Heart left ventricle (tissue), 16 donors: ENCODE measurements around the gene DLX5. TPM values are rescaled to one million over a fixed set of nuclear protein-coding genes. Genes with fewer than 3 reads are reported as not detected.
"Not testable (repeated sequence)": the region's sequence is repeated elsewhere in the genome, so short reads cannot be mapped to it uniquely, and the experiment has no call there.

ENCODE experiments used
- ATAC-seq, 4 donors: fragments of 200-7000 bp; cut with Tn5 transposase; one replicate each; pipeline ENCODE4 v1.9.1; 2020 to 2022; ENCODE audit warnings: moderate library complexity in 4 of 4, mild to moderate bottlenecking in 3 of 4, moderate number of reproducible peaks in 1 of 4
- DNase-seq, 5 donors: peaks; one replicate each; pipeline ENCODE4 v3.0.0-alpha.2; 2020
- H3K27ac ChIP-seq, 12 donors: fragments of 200-600 bp; sonication (generic) in 4 of 12; one replicate each; pipeline versions ENCODE4 v1.5.0 to v1.8.0; 2016 to 2022; ENCODE audit warnings: mild to moderate bottlenecking in 2 of 12
- H3K27me3 ChIP-seq, 9 donors: fragments of 200-600 bp; sonication (generic) in 2 of 9; one replicate each; pipeline versions ENCODE4 v1.5.1 to v1.8.0; 2016 to 2022; ENCODE audit warnings: mild to moderate bottlenecking in 3 of 9
- H3K36me3 ChIP-seq, 9 donors: fragments of 200-600 bp; sonication (generic) in 2 of 9; one replicate each; pipeline versions ENCODE4 v1.5.0 to v1.8.0; 2018 to 2022; ENCODE audit warnings: mild to moderate bottlenecking in 2 of 9
- H3K4me1 ChIP-seq, 12 donors: fragments of 200-600 bp; sonication (generic) in 4 of 12; one replicate each; pipeline versions ENCODE4 v1.5.0 to v1.8.0; 2016 to 2022; ENCODE audit warnings: mild to moderate bottlenecking in 3 of 12
- H3K4me3 ChIP-seq, 12 donors: fragments of 200-600 bp; sonication (generic) in 4 of 12; one replicate each; pipeline versions ENCODE4 v1.5.0 to v1.8.0; 2017 to 2022; ENCODE audit warnings: mild to moderate bottlenecking in 9 of 12, moderate library complexity in 4 of 12
- H3K9me3 ChIP-seq, 12 donors: fragments of 200-600 bp; sonication (generic) in 4 of 12; one replicate each; pipeline versions ENCODE4 v1.5.0 to v1.8.0; 2016 to 2022; ENCODE audit warnings: mild to moderate bottlenecking in 1 of 12
- POLR2A ChIP-seq, 2 donors: fragments of 450-650 bp; IDR thresholded peaks; one replicate each; pipeline ENCODE4 v1.6.1; 2017; ENCODE audit warnings: antibody characterized with exemption in 2 of 2, mild to moderate bottlenecking in 2 of 2, moderate library complexity in 2 of 2
- WGBS, 4 donors: extraction: QIAGEN DNeasy Blood & Tissue Kit in 2 of 4; methylation state at CpG; one replicate each; pipeline versions ENCODE4 v1.1.5 to v1.1.7; 2013 to 2018; 5-methylcytosine and 5-hydroxymethylcytosine counted together
- intact Hi-C, 10 donors: fragments of 100-400 bp; cut with DNase I; formaldehyde crosslinking; loops; one replicate each; pipeline versions ENCODE4 v1.11.1 to v1.14.2; 2022
- polyA plus RNA-seq, 2 donors: library from polyadenylated mRNA; stranded (reverse); fragments of 200-250 nt; gene quantifications; one replicate each; pipeline ENCODE4 v1.2.3, GENCODE V29; 2013
- total RNA-seq, 9 donors: library from RNA; depleted of rRNA in 2 of 9; stranded (reverse); fragments of >200 nt in 2 of 9; fragmentation: NEBNext Ultra II Directional in 3 of 9; extraction: Animal tissue kit (Norgen Biotek cat#: 25700) in 3 of 9; gene quantifications; one replicate each; pipeline versions ENCODE4 v1.1.0 to v1.2.4, GENCODE V29; 2016 to 2023
- TF ChIP-seq, protein P1 (sequence below), 12 donors: fragments of 200-600 bp; sonication (generic) in 4 of 12; IDR thresholded peaks; one replicate each; pipeline versions ENCODE4 v1.5.0 to v1.8.0; 2018 to 2022; ENCODE audit warnings: antibody characterized with exemption in 12 of 12, mild to moderate bottlenecking in 5 of 12
- donor health status: ischemic (EF 13 %, LVEDD 7.1; RV severe dilation, severe dysfunction).
- donor health status: healthy with polysubstance abuse.
- donor health status: DM: no; HTN: yes; CAD: no.
- donor health status: DM: no; HTN: no; CAD: no.
- donor health status: ischemic (EF 25% LVEDD 6.9; RV normal size, moderate dysfunction).
- donor health status: ischemic (EF 25% LVEDD 5.7; RV mildly dilated, moderate dysfunction).
- donor health status: healthy.
- donor health status: DM: yes; HTN: yes; CAD: no.
- donor health status: ischemic (EF 35%, LVEDD 5.7; RV mildly dilated, moderate dysfunction).
- donor health status: nonischemic (EF 11% LVEDD 7.7; RV severe dilation, severe dysfunction).
- donor health status: DM: yes; HTN: yes; CAD: no.
- donor health status: PGD.
- donor health status: ischemic (EF 29% LVEDD 5.4; RV normal size, mild dysfunction).
- donor health status: nonischemic (EF 23%, LVEDD 6.1; RV moderate dilation, normal function).

Gene DLX5
- total and polyA plus RNA-seq, 11 donors = 0.08 to 0.27 (median 0.24) TPM; not detected in 7

DNA sequence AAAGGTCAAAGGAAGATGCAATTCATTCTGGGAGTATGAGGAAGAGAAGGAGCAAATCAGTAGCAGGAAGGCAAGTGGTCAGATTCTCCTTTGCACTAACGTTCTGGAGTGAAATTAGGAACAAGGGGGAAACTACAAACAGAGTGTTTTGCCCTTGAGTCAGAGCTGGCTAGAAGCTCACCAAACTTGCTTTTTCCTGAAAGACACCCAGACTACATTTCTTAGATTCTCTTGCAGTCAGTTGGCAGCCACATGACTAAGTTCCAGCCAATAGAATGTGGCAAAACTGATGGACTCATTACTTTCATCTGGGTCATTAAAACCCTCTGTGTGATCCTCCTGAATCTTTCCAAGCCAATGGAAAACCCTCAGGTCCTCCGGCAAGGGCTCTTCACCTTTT lies 18.6 kb upstream of the DLX5 start:
- DNase-seq = no peak
- TF ChIP-seq POLR2A (IDR thresholded peaks at IDR 0.05) = no peak
- TF ChIP-seq, protein P1, sequence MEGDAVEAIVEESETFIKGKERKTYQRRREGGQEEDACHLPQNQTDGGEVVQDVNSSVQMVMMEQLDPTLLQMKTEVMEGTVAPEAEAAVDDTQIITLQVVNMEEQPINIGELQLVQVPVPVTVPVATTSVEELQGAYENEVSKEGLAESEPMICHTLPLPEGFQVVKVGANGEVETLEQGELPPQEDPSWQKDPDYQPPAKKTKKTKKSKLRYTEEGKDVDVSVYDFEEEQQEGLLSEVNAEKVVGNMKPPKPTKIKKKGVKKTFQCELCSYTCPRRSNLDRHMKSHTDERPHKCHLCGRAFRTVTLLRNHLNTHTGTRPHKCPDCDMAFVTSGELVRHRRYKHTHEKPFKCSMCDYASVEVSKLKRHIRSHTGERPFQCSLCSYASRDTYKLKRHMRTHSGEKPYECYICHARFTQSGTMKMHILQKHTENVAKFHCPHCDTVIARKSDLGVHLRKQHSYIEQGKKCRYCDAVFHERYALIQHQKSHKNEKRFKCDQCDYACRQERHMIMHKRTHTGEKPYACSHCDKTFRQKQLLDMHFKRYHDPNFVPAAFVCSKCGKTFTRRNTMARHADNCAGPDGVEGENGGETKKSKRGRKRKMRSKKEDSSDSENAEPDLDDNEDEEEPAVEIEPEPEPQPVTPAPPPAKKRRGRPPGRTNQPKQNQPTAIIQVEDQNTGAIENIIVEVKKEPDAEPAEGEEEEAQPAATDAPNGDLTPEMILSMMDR (IDR thresholded peaks at IDR 0.05) = no peak
- H3K27me3 ChIP-seq = peaks cover 0 to 51% (median 13%) of the 10 kb centered on the region in 9 donors
- H3K36me3 ChIP-seq = no peaks in the 10 kb centered on the region
- intact Hi-C loops = no loop called here
- no peak for ATAC-seq
- 56 to 70% (median 59%) methylated on average over 2 of the region's 2 CpGs for whole genome bisulfite sequencing, 4 donors
- no peak overlapping the region for H3K4me3 ChIP-seq
- H3K9me3 ChIP-seq = no peaks in the 10 kb centered on the region
- no peak overlapping the region for H3K27ac ChIP-seq
- no peaks in the 10 kb centered on the region for H3K4me1 ChIP-seq

DNA sequence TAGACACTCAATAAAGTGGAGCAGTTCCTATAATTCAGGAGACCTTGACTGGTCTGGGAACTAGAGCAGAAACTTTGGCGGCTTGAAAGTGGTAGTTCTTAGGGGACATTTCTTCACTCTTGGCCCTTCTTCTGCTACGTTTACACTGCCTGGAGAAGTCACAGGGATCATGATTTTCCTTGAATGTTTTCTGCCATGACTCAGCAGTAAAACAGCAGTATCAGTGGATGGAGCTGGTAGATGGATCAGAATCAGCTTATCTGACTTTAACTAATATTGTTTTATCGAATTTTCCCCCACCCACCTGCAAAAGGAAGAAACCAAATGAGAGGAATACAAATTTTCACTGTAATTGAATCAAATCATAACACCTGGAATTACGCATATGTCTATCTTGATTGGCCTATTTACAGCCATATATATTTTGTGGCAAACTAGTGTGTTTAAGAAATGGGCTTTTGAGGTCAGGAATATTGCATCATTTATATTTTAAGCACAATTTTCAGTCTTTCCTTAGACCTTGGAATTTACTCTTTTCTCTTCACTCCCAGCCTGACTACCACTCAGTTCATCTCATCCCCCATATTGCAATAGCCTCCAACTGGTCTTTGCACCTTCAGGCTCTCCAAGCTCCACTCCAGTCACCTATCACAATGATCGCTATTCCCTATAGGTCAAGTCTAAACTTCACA lies 14.9 kb upstream of the DLX5 start:
- Histone ChIP-seq H3K36me3 (no peaks in the 10 kb centered on the region), H3K27me3 (peaks cover 0 to 53% (median 16%) of the 10 kb centered on the region in 9 donors), H3K4me3 (no peak overlapping the region), H3K27ac (no peak overlapping the region), H3K9me3 (no peaks in the 10 kb centered on the region), H3K4me1 (no peaks in the 10 kb centered on the region)
- DNase-seq (no peak), ATAC-seq (no peak)
- TF ChIP-seq, protein P1 (IDR thresholded peaks at IDR 0.05) = no peak
- TF ChIP-seq POLR2A (IDR thresholded peaks at IDR 0.05) = no peak
- 71 to 75% (median 73%) methylated on average over 5 of the region's 5 CpGs for WGBS, 4 donors
- intact Hi-C loops = no loop called here

DNA sequence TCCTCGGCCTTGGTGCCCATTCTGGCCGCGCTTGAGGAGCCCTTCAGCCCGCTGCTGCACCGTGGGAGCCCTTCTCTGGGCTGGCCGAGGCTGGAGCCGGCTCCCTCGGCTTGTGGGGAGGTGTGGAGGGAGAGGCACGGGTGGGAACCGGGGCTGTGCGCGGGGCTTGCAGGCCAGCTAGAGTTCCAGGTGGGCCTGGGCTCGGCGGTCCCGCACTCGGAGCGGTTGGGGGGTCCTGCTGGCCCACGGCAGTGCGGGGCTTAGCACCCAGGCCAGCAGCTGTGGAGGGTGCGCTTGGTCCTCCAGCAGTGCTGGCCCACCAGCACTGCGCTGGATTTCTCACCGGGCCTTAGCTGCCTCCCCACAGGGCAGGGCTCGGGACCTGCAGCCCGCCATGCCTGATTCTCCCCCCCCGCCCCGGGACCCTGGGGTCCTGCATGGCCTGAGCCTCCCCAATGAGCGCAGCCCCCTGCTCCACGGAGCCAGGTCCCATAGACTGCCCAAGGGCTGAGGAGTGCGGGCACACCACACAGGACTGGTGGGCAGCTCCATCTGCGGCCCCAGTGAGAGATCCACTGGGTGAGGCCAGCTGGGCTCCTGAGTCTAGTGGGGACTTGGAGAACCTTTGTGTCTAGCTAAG lies 9.7 kb upstream of the DLX5 start:
- H3K27ac ChIP-seq, H3K4me1 ChIP-seq, H3K4me3 ChIP-seq, intact Hi-C loops, ATAC-seq, H3K36me3 ChIP-seq, H3K9me3 ChIP-seq: not testable (repeated sequence)
- peaks cover 0 to 67% (median 15%) of the 10 kb centered on the region in 9 donors for H3K27me3 ChIP-seq
- DNase-seq = peak in 1 of 5 donors; percentile 50
- 82 to 93% (median 92%) methylated on average over 12 to 30 of the region's 30 CpGs for WGBS, 4 donors

DNA sequence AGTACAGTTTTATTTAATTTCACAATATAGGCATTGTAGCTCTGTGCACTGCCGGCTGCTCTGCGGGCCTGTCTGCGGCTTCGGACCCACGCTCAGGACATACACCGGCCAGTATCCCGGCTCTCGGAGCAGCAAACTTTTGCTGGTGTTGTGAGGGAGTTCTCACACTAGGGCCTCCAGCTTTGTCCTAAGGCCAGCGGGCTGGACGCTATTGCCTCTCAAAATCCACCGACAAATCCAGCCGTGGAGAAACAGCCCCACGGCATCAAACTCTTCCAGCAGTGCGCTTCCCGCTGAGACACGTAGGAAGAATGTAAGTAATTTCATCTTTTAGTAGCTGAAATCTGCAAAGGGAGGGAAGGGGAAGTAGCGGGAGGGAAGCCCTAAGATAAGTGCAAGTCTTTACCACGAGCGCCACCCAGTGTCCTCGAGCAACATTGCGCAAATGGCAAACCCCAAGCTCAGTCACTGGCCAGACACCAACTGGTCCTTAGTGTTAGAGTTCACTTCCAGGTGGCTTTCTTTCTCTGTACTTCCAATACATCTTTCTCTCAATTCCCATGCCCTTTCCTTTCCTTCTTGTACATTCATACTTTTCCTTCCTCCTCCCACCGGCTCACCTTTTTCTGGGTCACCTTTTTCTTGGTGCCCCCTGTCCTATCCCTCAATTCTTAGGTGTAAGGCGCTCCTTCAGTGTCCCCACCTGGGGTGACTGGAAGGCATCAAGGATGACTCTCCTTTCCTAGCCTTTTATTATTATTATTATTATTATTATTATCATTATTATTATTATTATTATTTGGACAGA lies 3.0 kb upstream of the DLX5 start:
- ATAC-seq (peak; percentile 59 to 93 (median 85)), DNase-seq (peak; percentile 62 to 78 (median 75))
- TF ChIP-seq, protein P1 (IDR thresholded peaks at IDR 0.05) = peak; percentile 72 to 93 (median 84)
- TF ChIP-seq POLR2A (IDR thresholded peaks at IDR 0.05) = no peak
- H3K27ac ChIP-seq = no peak overlapping the region
- peaks cover 13 to 96% (median 44%) of the 10 kb centered on the region in 9 donors for H3K27me3 ChIP-seq
- 4 to 6% (median 5%) methylated on average over 23 of the region's 23 CpGs for WGBS, 4 donors
- no peaks in the 10 kb centered on the region for H3K36me3 ChIP-seq
- peaks cover 4 to 35% (median 16%) of the 10 kb centered on the region in 12 donors for H3K4me1 ChIP-seq
- intact Hi-C loops = loop anchor here (1.0 to 10.0 kb wide), 15 partner anchors 313 to 1303 kb away; no protein-coding TSS in a partner anchor
- H3K9me3 ChIP-seq = no peaks in the 10 kb centered on the region
- peak overlapping the region in 11 of 12 donors; percentile 6 to 62 (median 47) for H3K4me3 ChIP-seq
